ENCODE results near the gene NPM1. TPM values are rescaled to one million over a fixed set of nuclear protein-coding genes. Genes with fewer than 3 reads are reported as not detected.
"Not testable (repeated sequence)": the region's sequence is repeated elsewhere in the genome, so short reads cannot be mapped to it uniquely, and the experiment has no call there.

Gene NPM1
- total RNA-seq, 1 donor from 2014 or later: 2,545 TPM

DNA sequence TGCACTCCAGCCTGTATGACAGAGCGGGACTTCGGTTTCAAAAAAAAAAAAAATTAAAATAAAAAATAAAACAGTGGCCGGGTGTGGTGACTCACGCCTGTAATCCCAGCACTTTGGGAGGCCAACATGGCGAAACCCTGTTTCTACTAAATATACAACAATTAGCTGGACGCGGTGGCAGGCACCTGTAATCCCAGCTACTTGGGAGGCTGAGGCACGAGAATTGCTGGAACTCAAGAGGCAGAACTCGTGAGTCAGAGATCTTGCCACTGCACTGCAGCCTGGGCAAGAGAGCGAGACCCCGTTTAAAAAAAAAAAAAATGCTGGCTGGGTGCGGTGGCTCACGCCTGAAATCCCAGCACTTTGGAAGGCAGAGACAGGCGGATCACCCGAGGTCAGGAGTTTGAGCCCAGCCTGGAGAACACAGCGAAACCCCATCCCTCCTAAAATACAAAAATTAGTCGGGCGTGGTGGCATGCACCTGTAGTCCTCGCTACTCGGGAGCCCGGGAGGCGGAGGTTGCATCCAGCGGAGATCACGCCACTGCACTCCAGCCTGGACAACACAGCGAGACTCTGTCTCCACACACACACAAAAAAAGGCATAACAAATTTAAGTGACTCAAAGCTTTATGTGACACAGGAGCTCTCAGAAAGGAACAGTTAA lies 1.5 kb upstream of the NPM1 start:
- no peak for DNase-seq (ENCODE audit: low spot score)

DNA sequence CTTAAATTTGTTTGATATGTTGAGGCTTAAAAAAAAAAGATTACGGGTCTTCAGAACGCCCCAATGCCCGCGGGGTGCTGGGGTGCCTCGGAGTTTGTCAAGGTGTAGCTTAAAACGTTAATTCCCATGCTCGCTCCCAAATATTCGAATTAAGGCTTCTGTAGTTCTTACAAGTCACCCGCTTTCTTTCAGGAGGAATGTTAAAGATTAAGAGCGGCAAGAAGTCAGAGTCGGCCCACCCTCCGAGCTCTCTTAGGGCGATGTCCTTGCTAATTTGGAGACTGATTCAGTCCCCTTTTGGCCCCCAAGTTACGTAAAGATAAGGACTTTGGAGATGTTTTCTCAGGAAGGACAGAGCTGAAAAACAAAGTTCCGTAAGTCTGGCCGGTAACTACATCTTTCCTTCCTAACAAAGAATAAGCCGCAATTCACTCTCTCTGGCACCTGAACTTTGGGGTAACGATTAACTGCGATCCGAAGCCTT lies 746 bp upstream of the NPM1 start:
- no peak for DNase-seq (ENCODE audit: low spot score)

DNA sequence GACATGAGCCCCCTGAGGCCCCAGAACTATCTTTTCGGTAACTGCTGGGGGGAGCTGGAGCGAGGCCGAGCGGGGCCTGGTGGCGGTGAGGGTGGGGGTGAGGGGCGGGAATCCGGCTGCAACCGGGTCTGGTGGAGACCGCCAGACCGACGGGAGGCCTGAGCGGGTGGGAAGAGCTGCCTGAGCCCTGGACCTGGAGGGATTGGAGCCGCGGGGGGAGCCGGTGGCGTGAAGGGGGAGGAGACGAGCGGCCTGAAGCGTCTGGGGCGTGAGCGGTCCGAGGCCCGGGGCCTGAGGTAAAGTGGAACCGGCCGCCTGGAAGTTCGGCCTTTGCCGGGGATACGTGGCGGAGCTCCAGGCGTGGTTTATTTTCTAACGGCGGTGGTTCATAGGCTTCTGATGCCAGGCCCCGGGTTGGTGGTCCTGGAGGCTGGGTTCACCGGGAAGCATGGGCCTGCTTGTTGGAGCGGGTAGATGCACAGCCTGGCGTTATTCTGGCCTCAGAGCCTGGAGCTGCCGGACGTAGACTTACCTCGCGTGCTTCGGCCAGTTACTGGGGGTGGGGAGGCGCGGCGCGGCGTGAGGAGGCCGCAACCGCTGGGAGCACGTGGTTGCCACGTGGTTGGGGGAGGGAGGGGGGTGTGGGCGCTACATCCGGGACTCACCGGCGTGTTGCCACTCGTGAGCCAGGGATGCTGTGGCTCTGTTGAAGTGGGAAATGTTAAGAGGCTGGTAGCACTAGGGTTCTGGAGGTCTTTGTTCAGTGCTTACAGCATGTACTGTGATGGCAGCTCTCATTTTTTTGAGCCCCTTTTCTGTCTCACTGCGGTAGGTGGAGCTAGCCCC lies 544 bp downstream of the NPM1 start:
- peak; percentile 68 for DNase-seq (ENCODE audit: low spot score)

DNA sequence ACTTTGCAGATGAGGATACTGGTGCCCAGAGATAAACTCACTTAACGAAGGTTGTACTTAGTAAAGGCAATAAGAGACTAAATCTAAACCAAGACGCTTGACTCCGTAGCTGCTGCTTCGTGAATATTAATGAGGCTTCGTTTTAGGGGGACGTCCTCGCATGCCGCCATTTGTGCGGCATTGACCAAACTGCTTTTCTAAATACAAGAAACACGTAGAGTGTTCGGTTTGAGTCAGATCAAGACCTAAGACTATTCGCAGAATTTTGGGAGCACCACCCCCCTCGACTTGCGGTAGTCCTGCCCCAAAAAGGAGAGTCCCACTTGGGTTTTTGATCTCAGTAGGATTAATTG lies 1.1 kb downstream of the NPM1 start:
- no peak for DNase-seq (ENCODE audit: low spot score)

DNA sequence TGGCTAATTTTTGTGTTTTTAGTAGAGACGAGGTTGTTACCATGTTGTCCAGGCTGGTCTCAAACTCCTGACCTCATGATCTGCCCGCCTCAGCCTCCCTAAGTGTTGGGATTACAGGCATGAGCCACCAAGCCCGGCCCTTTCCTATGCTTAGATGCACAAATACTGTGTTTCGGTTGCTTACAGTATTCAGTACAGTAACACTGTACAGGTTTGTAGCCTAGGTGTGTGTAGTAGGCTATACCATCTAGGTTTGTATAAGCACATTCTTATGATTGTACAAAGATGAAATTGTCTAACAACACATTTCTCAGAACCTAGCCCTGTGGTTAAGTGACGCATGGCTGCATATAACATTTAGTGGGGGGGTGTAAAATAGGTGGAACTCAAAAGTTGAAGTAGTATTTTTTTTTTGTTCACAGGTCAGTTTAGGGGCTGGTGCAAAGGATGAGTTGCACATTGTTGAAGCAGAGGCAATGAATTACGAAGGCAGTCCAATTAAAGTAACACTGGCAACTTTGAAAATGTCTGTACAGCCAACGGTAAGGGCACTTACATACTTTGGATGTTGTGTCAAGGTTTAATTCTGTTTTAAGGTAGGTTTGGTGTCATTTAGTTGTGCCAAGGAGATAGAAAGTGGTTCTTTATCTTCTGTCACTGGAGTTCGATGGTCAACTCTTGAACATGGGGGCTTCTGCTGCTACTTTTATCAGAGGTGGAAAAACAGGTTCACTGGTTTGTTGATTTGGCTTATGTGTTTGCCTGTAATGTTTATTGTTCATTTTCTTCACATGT lies 3.4 kb downstream of the NPM1 start:
- DNase-seq (ENCODE audit: low spot score): no peak

DNA sequence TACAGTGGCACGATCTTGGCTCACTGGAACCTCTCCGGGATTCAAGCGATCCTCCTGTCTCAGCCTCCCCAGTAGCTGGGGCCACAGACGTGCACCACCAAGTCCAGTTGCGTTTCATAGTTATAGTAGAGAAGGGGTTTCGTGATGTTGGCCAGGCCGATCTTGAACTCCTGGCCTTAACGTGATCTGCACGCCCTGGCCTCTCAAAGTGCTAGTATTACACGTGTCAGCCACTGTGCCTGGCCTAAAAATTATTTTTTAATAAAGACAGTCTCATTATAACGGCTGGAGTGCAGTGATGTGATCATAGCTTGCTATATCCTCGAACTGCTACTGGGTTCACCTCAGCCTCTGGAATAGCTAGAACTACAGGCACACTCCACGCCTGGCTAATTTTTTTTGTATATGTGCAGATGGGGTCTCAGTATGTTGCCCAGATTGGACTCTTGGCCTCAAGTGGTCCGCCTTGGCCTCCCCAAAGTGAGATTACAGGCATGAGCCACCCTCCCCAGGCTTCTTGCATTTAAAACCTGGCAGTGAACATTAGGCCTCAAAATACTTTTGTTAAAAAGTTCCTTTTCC lies 4.4 kb downstream of the NPM1 start:
- no peak for DNase-seq (ENCODE audit: low spot score)

DNA sequence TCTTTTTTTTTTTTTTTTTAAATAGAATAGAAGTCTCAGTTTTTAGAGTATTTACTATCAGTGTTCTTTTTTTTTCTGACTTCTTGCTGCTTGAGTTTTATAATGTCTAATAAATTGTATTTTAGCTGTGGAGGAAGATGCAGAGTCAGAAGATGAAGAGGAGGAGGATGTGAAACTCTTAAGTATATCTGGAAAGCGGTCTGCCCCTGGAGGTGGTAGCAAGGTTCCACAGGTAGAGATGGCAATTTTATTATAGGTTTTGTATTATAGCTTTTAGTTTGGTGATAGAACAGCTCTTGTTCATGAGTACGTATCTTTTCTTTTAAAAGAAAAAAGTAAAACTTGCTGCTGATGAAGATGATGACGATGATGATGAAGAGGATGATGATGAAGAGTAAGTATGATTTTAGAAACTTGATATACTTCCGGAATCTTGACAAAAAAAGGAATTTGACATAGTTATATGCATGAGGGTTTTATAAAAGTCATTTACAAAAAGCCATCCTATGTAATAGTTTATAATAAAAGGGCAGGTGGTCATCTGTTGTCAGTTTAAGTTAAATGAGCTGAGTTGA lies 5.0 kb downstream of the NPM1 start:
- no peak for DNase-seq (ENCODE audit: low spot score)

DNA sequence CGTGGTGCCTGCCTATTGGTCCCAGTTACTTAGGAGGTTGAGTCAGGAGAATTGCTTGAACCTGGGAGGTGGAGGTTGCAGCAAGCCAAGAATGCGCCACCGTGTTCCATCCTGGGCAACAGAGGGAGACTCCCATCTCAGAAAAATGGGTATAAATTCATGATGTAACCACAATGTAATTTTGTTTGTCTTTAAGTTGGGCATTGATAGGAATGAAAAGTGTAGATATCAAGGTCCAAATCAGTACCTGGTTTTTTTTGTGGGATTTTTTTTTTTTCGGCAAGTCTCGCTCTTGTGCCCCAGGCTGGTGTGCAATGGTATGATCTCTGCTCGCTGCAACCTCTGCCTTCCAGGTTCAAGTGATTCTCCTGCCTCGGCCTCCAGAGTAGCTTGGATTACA lies 7.4 kb downstream of the NPM1 start:
- no peak for DNase-seq (ENCODE audit: low spot score)

DNA sequence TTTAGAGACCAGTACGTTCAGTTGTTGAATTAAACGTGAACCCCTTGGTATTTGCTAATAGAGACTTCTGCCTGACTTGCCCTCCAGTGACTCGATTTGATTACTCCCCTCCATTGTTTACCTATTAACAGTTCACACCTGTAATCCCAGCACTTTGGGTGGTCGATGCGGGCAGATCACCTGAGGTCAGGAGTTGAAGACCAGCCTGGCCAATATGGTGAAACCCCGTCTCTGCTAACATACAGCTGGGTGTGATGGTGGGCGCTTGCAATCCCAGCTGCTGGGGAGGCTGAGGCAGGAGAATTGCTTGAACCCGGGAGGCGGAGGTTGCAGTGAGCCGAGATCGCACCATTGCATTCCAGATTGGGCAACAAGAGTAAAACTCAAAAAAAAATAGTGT lies 8.9 kb downstream of the NPM1 start:
- not testable (repeated sequence) for DNase-seq (ENCODE audit: low spot score)

DNA sequence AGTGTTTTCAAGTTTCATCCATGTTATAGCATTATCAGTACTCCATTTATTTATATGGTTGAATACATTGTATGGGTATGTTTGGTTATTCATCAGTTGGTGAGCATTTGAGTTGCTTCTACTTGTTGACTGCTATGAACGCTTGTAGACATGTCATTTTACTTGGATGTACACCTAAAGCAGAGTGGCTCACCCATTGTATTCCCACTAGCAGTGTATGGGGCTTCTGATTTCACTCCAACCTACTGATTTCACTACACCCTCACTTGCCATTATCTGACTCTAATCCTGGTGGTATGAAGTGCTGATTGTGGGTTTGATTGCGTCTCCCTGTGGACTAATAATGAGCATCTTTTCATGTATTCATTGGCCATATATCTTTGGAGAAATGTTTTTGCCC lies 9.5 kb downstream of the NPM1 start:
- DNase-seq (ENCODE audit: low spot score): no peak

DNA sequence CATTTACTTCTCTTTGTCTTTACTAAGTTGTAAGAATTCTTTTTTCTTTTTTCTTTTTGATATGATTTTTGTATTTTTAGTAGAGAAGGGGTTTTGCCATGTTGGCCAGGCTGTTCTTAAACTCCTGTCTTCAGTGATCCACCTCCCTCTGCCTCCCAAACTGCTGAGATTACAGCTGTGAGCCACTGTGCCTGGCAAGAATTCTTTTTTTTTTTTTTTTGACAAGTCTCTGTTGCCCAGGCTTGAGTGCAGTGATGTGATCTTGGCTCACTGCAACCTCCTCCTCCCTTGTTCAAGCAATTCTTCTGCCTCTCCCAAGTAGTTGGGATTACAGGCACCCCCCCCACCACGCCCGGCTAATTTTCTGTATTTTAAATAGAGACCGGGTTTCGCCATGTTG lies 9.9 kb downstream of the NPM1 start:
- no peak for DNase-seq (ENCODE audit: low spot score)

DNA sequence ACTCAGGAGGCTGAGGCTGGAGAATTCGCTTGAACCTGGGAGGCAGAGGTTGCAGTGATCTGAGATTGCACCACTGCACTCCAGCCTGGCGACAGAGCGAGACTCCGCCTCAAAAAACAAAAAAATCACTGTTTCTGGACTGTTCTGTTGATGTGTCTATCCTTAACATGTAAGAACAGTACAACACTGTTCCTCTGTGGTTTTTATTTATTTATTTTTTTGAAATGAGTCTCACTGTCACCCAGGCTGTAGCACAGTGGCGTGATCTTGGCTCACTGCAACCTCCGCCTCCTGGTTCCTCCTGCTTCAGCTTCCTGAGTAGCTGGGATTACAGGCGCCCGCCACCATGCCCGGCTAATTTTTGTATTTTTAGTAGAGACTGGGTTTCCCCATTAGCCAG lies 11.0 kb downstream of the NPM1 start:
- not testable (repeated sequence) for DNase-seq (ENCODE audit: low spot score)

DNA sequence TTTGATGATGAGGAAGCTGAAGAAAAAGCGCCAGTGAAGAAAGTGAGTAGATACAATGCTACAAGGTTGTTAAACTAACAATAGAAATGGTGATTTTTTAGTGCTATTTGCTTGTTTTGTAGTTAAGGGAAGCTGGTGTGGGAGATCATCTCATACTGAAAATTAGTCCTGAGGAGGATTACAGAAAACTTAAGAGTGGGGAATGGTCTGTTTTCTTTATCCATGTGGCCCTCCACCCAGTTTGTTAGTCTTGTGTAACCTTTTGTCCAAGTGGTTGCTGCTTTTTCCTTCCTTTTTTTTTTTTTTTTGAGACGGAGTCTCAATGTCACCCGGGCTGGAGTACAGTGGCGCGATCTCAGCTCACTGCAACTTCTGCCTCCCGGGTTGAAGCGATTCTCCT lies 12.5 kb downstream of the NPM1 start:
- no peak for DNase-seq (ENCODE audit: low spot score)

DNA sequence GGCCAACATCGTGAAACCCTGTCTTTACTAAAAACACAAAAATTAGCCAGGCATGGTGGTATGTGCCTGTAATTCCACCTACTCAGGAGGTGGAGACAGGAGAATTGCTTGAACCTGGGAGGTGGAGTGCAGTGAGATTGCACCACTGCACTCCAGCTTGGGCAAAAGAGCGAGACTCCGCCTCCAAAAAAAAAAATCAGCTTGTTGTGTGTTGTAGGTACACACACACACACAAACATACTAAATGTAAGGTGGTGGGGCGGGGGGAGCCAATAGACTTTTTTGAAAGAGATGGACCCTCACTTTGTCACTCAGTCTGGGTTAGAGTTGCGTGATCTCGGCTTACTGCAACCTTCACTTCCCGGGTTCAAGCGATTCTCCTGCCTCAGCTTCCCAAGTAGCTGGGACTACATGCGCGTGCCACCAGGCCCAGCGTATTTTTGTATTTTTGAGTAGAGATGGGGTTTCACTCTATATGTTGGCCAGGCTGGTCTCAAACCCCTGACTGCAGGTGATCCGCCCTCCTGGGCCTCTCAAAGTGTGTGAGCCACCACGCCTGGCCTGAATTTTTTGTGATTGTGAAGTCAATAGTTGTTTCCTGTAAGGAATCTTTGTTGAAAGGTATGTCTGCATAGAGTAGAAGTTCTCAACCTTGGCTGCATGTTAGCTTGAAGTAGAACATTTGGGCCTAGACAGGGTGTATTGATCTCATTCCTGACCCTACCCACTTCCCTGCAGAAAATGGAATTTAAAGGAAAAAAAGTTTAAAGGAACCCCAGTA lies 13.7 kb downstream of the NPM1 start:
- DNase-seq (ENCODE audit: low spot score): no peak

DNA sequence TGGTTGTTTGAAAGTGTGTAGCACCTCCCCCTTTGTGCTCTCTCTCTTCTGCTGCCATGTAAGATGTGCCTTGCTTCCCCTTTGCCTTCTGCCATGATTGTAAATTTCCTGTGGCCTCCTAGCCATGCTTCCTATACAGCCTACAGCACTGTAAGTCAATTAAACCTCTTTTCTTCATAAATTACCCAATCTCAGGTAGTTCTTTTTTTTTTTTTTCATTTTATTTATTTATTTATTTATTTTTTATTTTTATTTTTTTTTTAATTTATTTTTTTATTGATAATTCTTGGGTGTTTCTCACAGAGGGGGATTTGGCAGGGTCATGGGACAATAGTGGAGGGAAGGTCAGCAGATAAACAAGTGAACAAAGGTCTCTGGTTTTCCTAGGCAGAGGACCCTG lies 15.1 kb downstream of the NPM1 start:
- not testable (repeated sequence) for DNase-seq (ENCODE audit: low spot score)

DNA sequence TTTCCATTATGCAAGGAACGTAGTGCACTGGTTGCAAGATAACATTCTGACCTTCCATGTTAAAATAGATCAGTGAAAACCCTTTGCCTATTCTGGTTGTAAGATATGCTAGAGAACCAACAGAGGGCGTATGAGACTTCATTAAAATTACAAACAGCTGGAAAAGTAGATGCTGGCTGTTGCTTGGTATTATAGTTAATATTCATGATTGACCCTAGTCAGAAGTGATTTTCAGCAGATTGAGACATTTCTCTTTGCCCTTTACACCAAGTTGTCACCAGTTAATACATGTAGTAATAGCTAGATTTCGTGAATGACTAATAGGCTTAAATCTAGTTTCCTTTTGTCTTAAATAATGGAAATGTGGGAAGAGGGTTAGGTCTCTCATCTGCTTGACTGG lies 18.0 kb downstream of the NPM1 start:
- DNase-seq (ENCODE audit: low spot score): no peak

DNA sequence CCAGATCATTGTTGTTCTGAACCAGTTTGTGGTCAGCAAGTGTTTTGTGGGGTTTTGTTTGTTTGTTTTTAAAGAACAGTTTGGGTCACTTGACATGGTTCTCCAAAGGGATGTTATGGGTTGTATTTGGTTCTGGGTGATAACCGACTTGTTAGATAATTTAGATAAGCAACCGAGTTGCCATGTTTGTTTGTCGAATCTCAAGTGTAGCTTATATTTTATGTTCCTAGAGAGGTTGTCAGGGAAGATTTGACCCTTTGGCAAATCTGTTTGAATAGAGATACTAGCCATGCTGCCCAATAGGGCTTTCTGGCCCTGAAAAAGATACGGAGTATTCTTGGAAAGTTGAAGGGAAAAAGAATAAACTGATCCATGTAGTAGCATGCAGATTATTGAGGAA lies 19.6 kb downstream of the NPM1 start:
- DNase-seq (ENCODE audit: low spot score): no peak

DNA sequence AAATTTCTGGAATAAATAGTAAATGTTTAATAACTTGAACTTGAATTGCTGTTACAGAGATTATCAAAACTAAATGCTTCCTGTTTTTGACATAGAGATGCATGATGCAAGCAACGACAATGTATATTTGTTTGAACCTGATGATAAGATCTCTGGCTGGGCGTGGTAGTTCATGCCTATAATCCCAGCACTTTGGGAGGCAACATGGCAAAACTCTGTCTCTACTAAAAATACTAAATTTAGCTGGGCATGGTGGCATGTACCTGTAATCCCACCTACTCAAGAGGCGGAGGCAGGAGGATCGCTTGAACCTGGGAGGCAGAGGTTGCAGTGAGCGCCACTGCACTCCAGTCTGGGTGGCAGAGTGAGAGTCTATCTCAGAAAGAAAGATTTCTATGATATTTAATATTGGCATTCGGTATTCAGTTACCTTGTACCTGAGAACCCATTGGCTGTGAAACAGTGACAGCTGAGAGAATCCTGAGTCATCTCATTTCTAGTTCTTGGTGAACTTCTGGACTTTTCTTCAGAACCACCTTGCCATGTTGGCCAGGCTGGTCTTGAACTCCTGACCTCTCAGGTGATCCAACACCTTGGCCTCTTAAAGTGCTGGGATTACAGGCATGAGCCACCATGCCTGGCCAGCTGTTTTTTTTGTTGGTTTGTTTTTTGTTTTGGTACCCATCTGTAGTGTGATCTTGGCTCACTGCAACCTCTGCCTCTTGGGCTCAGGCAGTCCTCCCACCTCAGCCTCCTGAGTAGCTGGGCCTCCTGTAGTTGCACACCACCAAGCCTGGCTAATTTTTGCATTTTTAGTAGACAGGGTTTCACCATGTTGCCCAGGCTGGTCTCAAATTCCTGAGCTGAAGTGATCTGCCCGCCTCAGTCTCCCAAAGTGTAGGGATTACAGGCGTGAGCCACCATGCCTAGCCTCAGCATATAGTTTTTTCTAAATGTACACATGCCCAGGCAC lies 21.8 kb downstream of the NPM1 start:
- no peak for DNase-seq (ENCODE audit: low spot score)

DNA sequence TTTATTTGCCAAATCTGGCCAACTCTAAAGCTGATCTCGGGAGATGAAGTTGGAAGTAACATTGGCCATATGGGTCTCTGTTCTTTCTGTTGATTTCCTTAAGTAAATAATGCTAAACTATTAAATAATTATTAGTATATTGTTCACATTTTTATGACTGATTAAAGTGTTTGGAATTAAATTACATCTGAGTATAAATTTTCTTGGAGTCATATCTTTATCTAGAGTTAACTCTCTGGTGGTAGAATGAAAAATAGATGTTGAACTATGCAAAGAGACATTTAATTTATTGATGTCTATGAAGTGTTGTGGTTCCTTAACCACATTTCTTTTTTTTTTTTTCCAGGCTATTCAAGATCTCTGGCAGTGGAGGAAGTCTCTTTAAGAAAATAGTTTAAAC lies 22.5 kb downstream of the NPM1 start:
- DNase-seq (ENCODE audit: low spot score): no peak

DNA sequence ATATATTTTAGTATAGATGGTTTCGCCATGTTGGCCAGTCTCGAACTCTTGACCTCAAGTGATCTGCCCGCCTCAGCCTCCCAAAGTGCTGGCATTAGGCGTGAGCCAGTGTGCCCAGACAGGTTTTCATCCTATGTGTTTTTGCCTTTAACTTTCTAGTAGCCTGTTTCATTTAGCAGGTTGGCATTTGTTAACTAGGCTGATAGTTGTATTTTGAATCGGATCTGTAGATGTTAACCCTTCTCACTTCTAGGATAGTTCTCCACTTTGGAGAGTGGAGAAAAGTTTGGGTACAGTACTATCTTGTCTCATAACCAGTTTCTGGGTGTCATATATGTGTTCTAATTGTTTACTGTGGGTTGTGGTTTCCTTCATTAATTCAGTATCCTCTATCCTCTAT lies 24.5 kb downstream of the NPM1 start:
- DNase-seq (ENCODE audit: low spot score): no peak
